MCF 10A (cell line): ENCODE data around the gene SIRPA. TPM values are rescaled to one million over a fixed set of nuclear protein-coding genes. Genes with fewer than 3 reads are reported as not detected.

Experiments
- BruUV-seq: library from RNA; stranded (reverse); fragments of 400-500 nt; replicated peaks from 2 replicates; lab custom pipeline; 2021; lab: Mats Ljungman, UMichigan
- CTCF ChIA-PET: fragments of 300-600 bp; sonication (Branson Sonifier 250); formaldehyde crosslinking; extraction: SDS; loops from one replicate; lab custom pipeline; 2021; ENCODE audit warnings: antibody characterized with exemption, inconsistent platforms; lab: Yijun Ruan, JAX
- POLR2A ChIA-PET: fragments of 300-600, 350-650 bp; sonication (Branson Sonifier 250); formaldehyde crosslinking; extraction: SDS; loops from one replicate; lab custom pipeline; 2020; ENCODE audit warnings: antibody characterized with exemption, inconsistent platforms; lab: Yijun Ruan, JAX
- DNase-seq: peaks from one replicate; pipeline ENCODE4 v3.0.0-alpha.2; 2018; ENCODE audit not compliant: unreplicated experiment
- H3K27ac Mint-ChIP-seq: one replicate; pipeline ENCODE4 v1.8.0; 2022; ENCODE audit warnings: mild to moderate bottlenecking, low read depth, mixed read lengths; ENCODE audit not compliant: unreplicated experiment
- H3K27me3 Mint-ChIP-seq: one replicate; pipeline ENCODE4 v1.8.0; 2022; ENCODE audit warnings: mixed read lengths; ENCODE audit not compliant: insufficient read depth, unreplicated experiment
- H3K36me3 Mint-ChIP-seq: one replicate; pipeline ENCODE4 v1.8.0; 2022; ENCODE audit warnings: mild to moderate bottlenecking, moderate library complexity, mixed read lengths; ENCODE audit not compliant: insufficient read depth, unreplicated experiment
- H3K4me1 Mint-ChIP-seq: one replicate; pipeline ENCODE4 v1.8.0; 2022; ENCODE audit warnings: mixed read lengths; ENCODE audit not compliant: insufficient read depth, unreplicated experiment
- H3K4me3 Mint-ChIP-seq: one replicate; pipeline ENCODE4 v1.8.0; 2022; ENCODE audit warnings: mild to moderate bottlenecking, moderate library complexity, mixed read lengths; ENCODE audit not compliant: unreplicated experiment
- H3K9me3 Mint-ChIP-seq: one replicate; pipeline ENCODE4 v1.8.0; 2022; ENCODE audit warnings: mixed read lengths; ENCODE audit not compliant: unreplicated experiment
- CTCF ChIP-seq: fragments of 200-600 bp; IDR thresholded peaks from one replicate; pipeline ENCODE4 v1.8.0; 2022; ENCODE audit warnings: antibody characterized with exemption, mild to moderate bottlenecking; ENCODE audit not compliant: unreplicated experiment
- intact Hi-C: fragments of 100-400 bp; cut with micrococcal nuclease; formaldehyde crosslinking; loops from 2 replicates; pipeline ENCODE4 v1.14.1; 2022
- total RNA-seq: library from RNA; stranded (reverse); gene quantifications from 2 replicates; pipeline ENCODE4 v1.2.3, GENCODE V29; 2022

SIRPA gene
- total RNA-seq, 1 experiment from 2014 or later = 18.0 TPM

- intact Hi-C loops = no loop called here
- no TSS peak for BruUV-seq
- H3K4me1 Mint-ChIP-seq = peaks cover 8% of the 10 kb centered on the region
- no peak overlapping the region for H3K27ac Mint-ChIP-seq
- H3K9me3 Mint-ChIP-seq = no peaks in the 10 kb centered on the region
- ChIA-PET POLR2A (no interaction called here), CTCF (interaction anchor here (0.6 to 0.7 kb wide), 2 partner anchors 78 to 1159 kb away, joined by 3 read pairs; no protein-coding TSS in a partner anchor)
- no peaks in the 10 kb centered on the region for H3K27me3 Mint-ChIP-seq
- TF ChIP-seq CTCF = no peak
- DNase-seq = no peak
- no peaks in the 10 kb centered on the region for H3K36me3 Mint-ChIP-seq
- no peak overlapping the region for H3K4me3 Mint-ChIP-seq
These were observed 41.0 kb upstream of the SIRPA start for GRCh38 chr20:1854246-1854645.

GRCh38 chr20:1855109-1855508 is 40.1 kb upstream of the SIRPA start:
- POLR2A ChIA-PET = no interaction called here
- intact Hi-C loops = no loop called here

GRCh38 chr20:1855690-1856089 is 39.5 kb upstream of the SIRPA start:
- H3K27me3 Mint-ChIP-seq = no peaks in the 10 kb centered on the region
- no peak overlapping the region for H3K27ac Mint-ChIP-seq
- intact Hi-C loops = no loop called here
- CTCF ChIA-PET = interaction anchor here (0.6 to 1.0 kb wide), 4 partner anchors 54 to 956 kb away, joined by 3 to 6 read pairs (median 4); no protein-coding TSS in a partner anchor
- TF ChIP-seq CTCF = no peak
- no peaks in the 10 kb centered on the region for H3K36me3 Mint-ChIP-seq
- no TSS peak for BruUV-seq
- POLR2A ChIA-PET = no interaction called here
- no peak for DNase-seq
- H3K4me1 Mint-ChIP-seq = peaks cover 8% of the 10 kb centered on the region
- H3K9me3 Mint-ChIP-seq = no peaks in the 10 kb centered on the region
- no peak overlapping the region for H3K4me3 Mint-ChIP-seq

More at GRCh38 chr20:1855109-1855508, 40.1 kb upstream of the SIRPA start:
- Mint-ChIP-seq H3K4me1 (peaks cover 8% of the 10 kb centered on the region), H3K9me3 (no peaks in the 10 kb centered on the region), H3K36me3 (no peaks in the 10 kb centered on the region), H3K27me3 (no peaks in the 10 kb centered on the region), H3K4me3 (no peak overlapping the region), H3K27ac (no peak overlapping the region)
- DNase-seq = no peak
- BruUV-seq = no TSS peak
- CTCF ChIA-PET = interaction anchor here (0.6 kb wide), 1 partner anchor 1160 kb away, joined by 3 read pairs; no protein-coding TSS in a partner anchor
- TF ChIP-seq CTCF = no peak

- Mint-ChIP-seq H3K27me3 (no peaks in the 10 kb centered on the region), H3K9me3 (no peaks in the 10 kb centered on the region), H3K4me3 (no peak overlapping the region), H3K4me1 (peaks cover 8% of the 10 kb centered on the region), H3K27ac (no peak overlapping the region), H3K36me3 (no peaks in the 10 kb centered on the region)
- no peak for TF ChIP-seq CTCF
- DNase-seq = no peak
- intact Hi-C loops = no loop called here
- BruUV-seq = no TSS peak
- ChIA-PET POLR2A (no interaction called here), CTCF (interaction anchor here (0.7 to 1.0 kb wide), 4 partner anchors 55 to 353 kb away, joined by 3 to 6 read pairs (median 4); no protein-coding TSS in a partner anchor)
These were observed 38.8 kb upstream of the SIRPA start for GRCh38 chr20:1856424-1856823.
